ENCODE data around the gene LRRC8B. TPM values are rescaled to one million over a fixed set of nuclear protein-coding genes. Genes with fewer than 3 reads are reported as not detected.

LRRC8B gene
- total and polyA plus RNA-seq, 9 of the 15 experiments (the other 6 are each of a cell fraction or from before 2014, with no cell fraction given) = 4.3 to 43.7 (median 14.4) TPM

- peak; percentile 90 for TF ChIP-seq MYC (IDR thresholded peaks at IDR 0.05; ENCODE audit: low read depth, low read length)
- TF ChIP-seq MYC (CRISPR knock-in tag; IDR thresholded peaks at IDR 0.05; ENCODE audit: borderline replicate concordance, low read depth) = no peak
- TF ChIP-seq, protein P1, sequence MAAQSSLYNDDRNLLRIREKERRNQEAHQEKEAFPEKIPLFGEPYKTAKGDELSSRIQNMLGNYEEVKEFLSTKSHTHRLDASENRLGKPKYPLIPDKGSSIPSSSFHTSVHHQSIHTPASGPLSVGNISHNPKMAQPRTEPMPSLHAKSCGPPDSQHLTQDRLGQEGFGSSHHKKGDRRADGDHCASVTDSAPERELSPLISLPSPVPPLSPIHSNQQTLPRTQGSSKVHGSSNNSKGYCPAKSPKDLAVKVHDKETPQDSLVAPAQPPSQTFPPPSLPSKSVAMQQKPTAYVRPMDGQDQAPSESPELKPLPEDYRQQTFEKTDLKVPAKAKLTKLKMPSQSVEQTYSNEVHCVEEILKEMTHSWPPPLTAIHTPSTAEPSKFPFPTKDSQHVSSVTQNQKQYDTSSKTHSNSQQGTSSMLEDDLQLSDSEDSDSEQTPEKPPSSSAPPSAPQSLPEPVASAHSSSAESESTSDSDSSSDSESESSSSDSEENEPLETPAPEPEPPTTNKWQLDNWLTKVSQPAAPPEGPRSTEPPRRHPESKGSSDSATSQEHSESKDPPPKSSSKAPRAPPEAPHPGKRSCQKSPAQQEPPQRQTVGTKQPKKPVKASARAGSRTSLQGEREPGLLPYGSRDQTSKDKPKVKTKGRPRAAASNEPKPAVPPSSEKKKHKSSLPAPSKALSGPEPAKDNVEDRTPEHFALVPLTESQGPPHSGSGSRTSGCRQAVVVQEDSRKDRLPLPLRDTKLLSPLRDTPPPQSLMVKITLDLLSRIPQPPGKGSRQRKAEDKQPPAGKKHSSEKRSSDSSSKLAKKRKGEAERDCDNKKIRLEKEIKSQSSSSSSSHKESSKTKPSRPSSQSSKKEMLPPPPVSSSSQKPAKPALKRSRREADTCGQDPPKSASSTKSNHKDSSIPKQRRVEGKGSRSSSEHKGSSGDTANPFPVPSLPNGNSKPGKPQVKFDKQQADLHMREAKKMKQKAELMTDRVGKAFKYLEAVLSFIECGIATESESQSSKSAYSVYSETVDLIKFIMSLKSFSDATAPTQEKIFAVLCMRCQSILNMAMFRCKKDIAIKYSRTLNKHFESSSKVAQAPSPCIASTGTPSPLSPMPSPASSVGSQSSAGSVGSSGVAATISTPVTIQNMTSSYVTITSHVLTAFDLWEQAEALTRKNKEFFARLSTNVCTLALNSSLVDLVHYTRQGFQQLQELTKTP (IDR thresholded peaks at IDR 0.05; ENCODE audit: low read depth in 1 of 2, partially characterized antibody in 2 of 2) = peak in 1 of 2 experiments; percentile 5
- TF ChIP-seq JUND (IDR thresholded peaks at IDR 0.05; ENCODE audit: borderline replicate concordance, low read depth, low read length) = 0 out of 2 replicates have a peak, but pooled peaks have one; percentile 4
- TF ChIP-seq JUND (tag; IDR thresholded peaks at IDR 0.05; ENCODE audit: borderline replicate concordance, low read depth, low read length) = no peak; the same call in 2 of the 3 replicates
- peak; percentile 96 for TF ChIP-seq ZBTB1 (CRISPR knock-in tag; IDR thresholded peaks at IDR 0.05; ENCODE audit: borderline replicate concordance, low read depth)
- TF ChIP-seq, protein P2, sequence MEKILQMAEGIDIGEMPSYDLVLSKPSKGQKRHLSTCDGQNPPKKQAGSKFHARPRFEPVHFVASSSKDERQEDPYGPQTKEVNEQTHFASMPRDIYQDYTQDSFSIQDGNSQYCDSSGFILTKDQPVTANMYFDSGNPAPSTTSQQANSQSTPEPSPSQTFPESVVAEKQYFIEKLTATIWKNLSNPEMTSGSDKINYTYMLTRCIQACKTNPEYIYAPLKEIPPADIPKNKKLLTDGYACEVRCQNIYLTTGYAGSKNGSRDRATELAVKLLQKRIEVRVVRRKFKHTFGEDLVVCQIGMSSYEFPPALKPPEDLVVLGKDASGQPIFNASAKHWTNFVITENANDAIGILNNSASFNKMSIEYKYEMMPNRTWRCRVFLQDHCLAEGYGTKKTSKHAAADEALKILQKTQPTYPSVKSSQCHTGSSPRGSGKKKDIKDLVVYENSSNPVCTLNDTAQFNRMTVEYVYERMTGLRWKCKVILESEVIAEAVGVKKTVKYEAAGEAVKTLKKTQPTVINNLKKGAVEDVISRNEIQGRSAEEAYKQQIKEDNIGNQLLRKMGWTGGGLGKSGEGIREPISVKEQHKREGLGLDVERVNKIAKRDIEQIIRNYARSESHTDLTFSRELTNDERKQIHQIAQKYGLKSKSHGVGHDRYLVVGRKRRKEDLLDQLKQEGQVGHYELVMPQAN (IDR thresholded peaks at IDR 0.05; ENCODE audit: borderline replicate concordance) = no peak
- TF ChIP-seq MCM5 (IDR thresholded peaks at IDR 0.05; ENCODE audit: low read depth) = no peak
- no peak; a peak in 1 of 4 replicates for TF ChIP-seq ARNT (IDR thresholded peaks at IDR 0.05)
- no peak for TF ChIP-seq SMARCA5 (IDR thresholded peaks at IDR 0.05)
- TF ChIP-seq ETV5 (CRISPR knock-in tag; IDR thresholded peaks at IDR 0.05; ENCODE audit: low read depth) = no peak; the same call in 1 of the 2 replicates
- TF ChIP-seq LCOR (CRISPR knock-in tag; IDR thresholded peaks at IDR 0.05) = no peak; the same call in 1 of the 2 replicates
- TF ChIP-seq, protein P3, sequence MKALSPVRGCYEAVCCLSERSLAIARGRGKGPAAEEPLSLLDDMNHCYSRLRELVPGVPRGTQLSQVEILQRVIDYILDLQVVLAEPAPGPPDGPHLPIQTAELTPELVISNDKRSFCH (CRISPR knock-in tag; IDR thresholded peaks at IDR 0.05) = no peak
- TF ChIP-seq, protein P3 (tag; IDR thresholded peaks at IDR 0.05) = 0 out of 2 replicates have a peak, but pooled peaks have one; percentile 86
- TF ChIP-seq GTF2A2 (tag; IDR thresholded peaks at IDR 0.05) = no peak
These were observed 859 bp upstream of the LRRC8B start (continued) for GRCh38 chr1:89523572-89524368.
